Measurements from ENCODE around the gene ABCC1.

- TF ChIP-seq CTCF (conservative IDR thresholded peaks at IDR 0.05; ENCODE audit: low read length) (no peak), EZH2phosphoT487 (IDR thresholded peaks at IDR 0.05; ENCODE audit: borderline replicate concordance) (no peak)
Observed at GRCh38 chr16:16096858-16097213, 147.4 kb downstream of the ABCC1 start.

Measured in Loucy (cell line).